ENCODE results near the gene FAM83D. TPM values are rescaled to one million over a fixed set of nuclear protein-coding genes. Genes with fewer than 3 reads are reported as not detected.

The FAM83D gene
- total and polyA plus RNA-seq, 2 of the 8 experiments (the other 6 are each of a cell fraction or from before 2014, with no cell fraction given), result 60.9 to 62.6 TPM

- ChIA-PET CTCF (ENCODE audit: partially characterized antibody) (interaction anchor here (0.8 to 4.0 kb wide), 3 partner anchors 11 to 85 kb away, joined by 3 to 17 read pairs (median 4); no protein-coding TSS in a partner anchor), POLR2A (ENCODE audit: partially characterized antibody) (interaction anchor here (1.2 to 1.9 kb wide), 2 partner anchors 23 to 42 kb away, joined by 3 to 7 read pairs; partner anchors contain the start of gene DHX35)
- Histone ChIP-seq H3K18ac (ENCODE audit: extremely low read depth, low read length) (no peak overlapping the region), H2BK12ac (ENCODE audit: low read depth, low read length) (no peak overlapping the region), H3K9me3 (ENCODE audit: insufficient read depth in 2 of 2, low read depth in 1 of 2, low read length in 1 of 2) (no peaks in the 10 kb centered on the region), H4K91ac (replicated peaks; ENCODE audit: insufficient read length, low read length) (no peak overlapping the region), H3K79me1 (ENCODE audit: low read depth, low read length) (no peaks in the 10 kb centered on the region), H3K79me2 (ENCODE audit: control insufficient read depth in 1 of 2, insufficient read depth in 2 of 2, low read length in 2 of 2) (no peaks in the 10 kb centered on the region), H2AFZ (ENCODE audit: low read length) (no peak overlapping the region), H2BK20ac (ENCODE audit: low read length) (no peak overlapping the region), H3K27me3 (replicated peaks in 1 of 4; ENCODE audit: control insufficient read depth in 3 of 4, extremely low read depth in 1 of 4, insufficient read depth in 3 of 4, low read length in 3 of 4) (no peaks in the 10 kb centered on the region; a peak in 1 of 7 replicates), H2BK5ac (ENCODE audit: low read depth, low read length) (no peak overlapping the region), H3K4me2 (ENCODE audit: insufficient read depth in 1 of 2, low read depth in 2 of 2, low read length in 2 of 2) (no peak overlapping the region), H2BK15ac (ENCODE audit: low read length) (no peak overlapping the region), H3K9ac (replicated peaks in 1 of 4; ENCODE audit: extremely low read depth in 1 of 4, low read depth in 3 of 4, low read length in 3 of 4) (no peak overlapping the region), H3K4ac (replicated peaks; ENCODE audit: insufficient read length, low read depth, low read length) (no peak overlapping the region), H3K14ac (ENCODE audit: insufficient read length) (no peak overlapping the region), H3K4me1 (replicated peaks in 1 of 4; ENCODE audit: control insufficient read depth in 3 of 4, insufficient read depth in 4 of 4, low read length in 3 of 4) (no peaks in the 10 kb centered on the region; a peak in 1 of 7 replicates), H3K56ac (replicated peaks; ENCODE audit: insufficient read length, low read depth, low read length) (no peak overlapping the region), H3K4me3 (ENCODE audit: extremely low read depth in 1 of 4, insufficient read depth in 2 of 4, low read depth in 3 of 4, low read length in 4 of 4) (no peak overlapping the region), H3K27ac (ENCODE audit: low read depth, low read length) (no peak overlapping the region), H3K23ac (ENCODE audit: insufficient read length) (no peak overlapping the region), H2BK120ac (replicated peaks; ENCODE audit: low read depth, low read length) (no peak overlapping the region), H4K5ac (ENCODE audit: insufficient read length, low read depth, low read length) (no peak overlapping the region), H3K23me2 (ENCODE audit: low read depth, low read length) (no peaks in the 10 kb centered on the region), H4K8ac (ENCODE audit: extremely low read depth, insufficient read depth, low read length) (no peak overlapping the region), H4K20me1 (replicated peaks in 1 of 2; ENCODE audit: control insufficient read depth in 1 of 2, insufficient read depth in 2 of 2, low read length in 2 of 2) (no peaks in the 10 kb centered on the region), H3K36me3 (ENCODE audit: control insufficient read depth in 2 of 4, insufficient read depth in 4 of 4, low read length in 3 of 4) (no peaks in the 10 kb centered on the region; a peak in 2 of 8 replicates), H2AK5ac (ENCODE audit: low read depth, low read length) (no peak overlapping the region)
- TF ChIP-seq ATF3 (IDR thresholded peaks at IDR 0.05; ENCODE audit: insufficient read depth, low read depth, low read length) (no peak), JUND (IDR thresholded peaks at IDR 0.05; ENCODE audit: low read length) (no peak), EP300 (IDR thresholded peaks at IDR 0.05; ENCODE audit: borderline replicate concordance in 1 of 2, low read depth in 2 of 2, low read length in 2 of 2) (no peak)
- 88% methylated on average over 5 of the region's 7 CpGs; no CpG with 5 or more reads in 1 of the 2 experiments for WGBS, 2 experiments (ENCODE audit: extremely low coverage in 1 of 2, insufficient coverage in 1 of 2, insufficient read length in 1 of 2, insufficient replicate concordance in 2 of 2, low coverage in 1 of 2, low lambda C conversion rate in 2 of 2, missing lambda C conversion rate in 1 of 2)
- no peak for FAIRE-seq
- no peak for DNase-seq (ENCODE audit: low read depth in 1 of 2, low spot score in 2 of 2)
Measured at GRCh38 chr20:38919683-38920082, 6.5 kb upstream of the FAM83D start.
